GM12878 (cell line): ENCODE data around the gene TPCN1. TPM values are rescaled to one million over a fixed set of nuclear protein-coding genes. Genes with fewer than 3 reads are reported as not detected.
A peak's percentile ranks its signal among the peaks of the same experiment; 100 is the strongest.

Source experiments
- ATAC-seq: fragments of 200-7000 bp; cut with Tn5 transposase; 3 replicates; pipeline ENCODE4 v1.9.1; 2020; ENCODE audit warnings: mild to moderate bottlenecking, moderate library complexity
- BruUV-seq: library from RNA; stranded (reverse); fragments of 400-500 nt; replicated peaks from 2 replicates; lab custom pipeline; 2021; lab: Mats Ljungman, UMichigan
- CTCF ChIA-PET: fragments of 300-600 bp; sonication (Branson Sonifier 250); formaldehyde crosslinking; extraction: SDS; loops from one replicate; lab custom pipeline; 2021; ENCODE audit warnings: inconsistent platforms; lab: Yijun Ruan, JAX
- POLR2A ChIA-PET: fragments of 350-600 bp; formaldehyde crosslinking; extraction: SDS; loops from one replicate; lab custom pipeline; 2021; ENCODE audit warnings: inconsistent platforms; lab: Charles Lee
- RAD21 ChIA-PET: fragments of 300-600 bp; sonication (Branson Sonifier 250); formaldehyde crosslinking; loops from one replicate; lab custom pipeline; 2023; ENCODE audit warnings: antibody characterized with exemption; ENCODE audit not compliant: unreplicated experiment; lab: Charles Lee
- SMC1A ChIA-PET: fragments of 300-600 bp; sonication (Branson Sonifier 250); formaldehyde crosslinking; loops from one replicate; lab custom pipeline; 2023; ENCODE audit not compliant: unreplicated experiment, uncharacterized antibody; lab: Charles Lee
- DNase-seq: peaks from one replicate; pipeline ENCODE4 v3.0.0-alpha.2; 2011; ENCODE audit warnings: low read depth, low spot score
- FAIRE-seq: peaks from 3 replicates; lab custom pipeline; 2011; peaks lifted over from hg19 to GRCh38; lab: Jason Lieb, UNC
- H2AFZ ChIP-seq: 2 replicates; pipeline ENCODE4 v1.6.0; 2011; ENCODE audit warnings: low read depth, low read length, control low read depth; ENCODE audit not compliant: control insufficient read depth
- H3K27ac ChIP-seq: 2 replicates; pipeline ENCODE4 v1.5.1; 2011; ENCODE audit warnings: control low read depth; ENCODE audit not compliant: control insufficient read depth, insufficient read depth
- H3K27me3 ChIP-seq, 2 experiments: replicated peaks in 1 of 2; 2 replicates each; pipeline versions ENCODE4 v1.6.0 to v1.6.1; 2011; ENCODE audit warnings: low read length in 1 of 2; ENCODE audit not compliant: control insufficient read depth in 2 of 2, insufficient read depth in 2 of 2
- H3K36me3 ChIP-seq, 2 experiments: 2 replicates each; pipeline ENCODE4 v1.5.1; 2011; ENCODE audit warnings: low read length in 1 of 2; ENCODE audit not compliant: control insufficient read depth in 2 of 2, insufficient read depth in 2 of 2
- H3K4me1 ChIP-seq: 2 replicates; pipeline ENCODE4 v1.6.1; 2011; ENCODE audit warnings: mild to moderate bottlenecking, low read length, moderate library complexity, mixed read lengths; ENCODE audit not compliant: control insufficient read depth, insufficient read depth
- H3K4me2 ChIP-seq: 2 replicates; pipeline ENCODE4 v1.6.0; 2011; ENCODE audit warnings: control low read depth; ENCODE audit not compliant: control insufficient read depth, insufficient read depth
- H3K4me3 ChIP-seq: fragments of 200-600 bp; sonication (generic); 2 replicates; pipeline ENCODE4 v1.5.1; 2016
- H3K79me2 ChIP-seq: 2 replicates; pipeline ENCODE4 v1.6.0; 2011; ENCODE audit warnings: low read length; ENCODE audit not compliant: control insufficient read depth, insufficient read depth
- H3K9ac ChIP-seq: 2 replicates; pipeline ENCODE4 v1.8.0; 2011; ENCODE audit warnings: low read length, control low read depth, mixed read lengths; ENCODE audit not compliant: control insufficient read depth, insufficient read depth
- H3K9me3 ChIP-seq: replicated peaks from 3 replicates; pipeline ENCODE4 v1.5.1; 2011; ENCODE audit warnings: mild to moderate bottlenecking, low read length; ENCODE audit not compliant: control insufficient read depth, insufficient read depth
- H4K20me1 ChIP-seq: 2 replicates; pipeline ENCODE4 v1.6.0; 2011; ENCODE audit not compliant: control insufficient read depth, insufficient read depth
- CBFB ChIP-seq: IDR thresholded peaks from 2 replicates; pipeline ENCODE4 v1.6.1; 2016; ENCODE audit warnings: antibody characterized with exemption, low read depth
- POLR2A ChIP-seq: IDR thresholded peaks from 2 replicates; pipeline ENCODE4 v1.6.1; 2011; ENCODE audit warnings: low read depth, mild to moderate bottlenecking, low read length
- SREBF2 ChIP-seq: IDR thresholded peaks from 2 replicates; pipeline ENCODE4 v1.6.1; 2012; ENCODE audit warnings: mild to moderate bottlenecking, low read length
- WGBS: methylation state at CpG from one replicate; pipeline ENCODE4 v1.1.6; 2016; ENCODE audit warnings: low lambda C conversion rate; ENCODE audit not compliant: insufficient replicate concordance, insufficient coverage; ENCODE audit errors: missing lambda C conversion rate; 5-methylcytosine and 5-hydroxymethylcytosine counted together
- in situ Hi-C: fragments of 300-500 bp; cut with MboI; formaldehyde crosslinking; loops from 9 replicates; pipeline ENCODE4 v1.14.3; 2018; ENCODE audit warnings: mixed read lengths
- intact Hi-C: fragments of 100-400 bp; cut with micrococcal nuclease; formaldehyde crosslinking; loops from one replicate; pipeline ENCODE4 v1.14.2; 2022; ENCODE audit not compliant: unreplicated experiment
- polyA plus RNA-seq, 11 experiments: library from polyadenylated mRNA; depleted of rRNA in 4 of 11; unstranded in 6 of 11; stranded (reverse) in 5 of 11; fragments of >200 nt; fragmentation: Nextera tagmentation in 4 of 11; fragmentation: Illumina TruSeq in 1 of 11; extraction: Ambion mirVana in 4 of 11; extraction: Trizol in 1 of 11; gene quantifications; 1 replicate in 1 of 11; 2 replicates in 10 of 11; pipeline versions ENCODE4 v1.2.1 to v1.2.3, GENCODE V29; 2011 to 2016; ENCODE audit warnings: inconsistent platforms in 2 of 11, missing spikeins in 2 of 11, low read depth in 1 of 11
- total RNA-seq, 4 experiments: library from RNA; depleted of rRNA in 3 of 4; stranded (reverse); fragments of >200 nt in 3 of 4; fragmentation: Illumina TruSeq in 1 of 4; extraction: Trizol in 1 of 4; gene quantifications; 2 replicates each; pipeline versions ENCODE4 v1.2.1 to v1.2.3, GENCODE V29; 2013 to 2021
- TF ChIP-seq, protein P1 (sequence below): fragments of 450-650 bp; IDR thresholded peaks from 2 replicates; pipeline ENCODE4 v1.6.1; 2016; ENCODE audit warnings: mild to moderate bottlenecking
- TF ChIP-seq, protein P2 (sequence below): IDR thresholded peaks from 2 replicates; pipeline ENCODE4 v1.6.1; 2011; ENCODE audit warnings: low read depth, mild to moderate bottlenecking, low read length, moderate library complexity, borderline replicate concordance; ENCODE audit errors: extremely low read depth
- TF ChIP-seq, protein P3 (sequence below): fragments of 450-650 bp; IDR thresholded peaks from 2 replicates; pipeline ENCODE4 v1.6.1; 2016; ENCODE audit warnings: mild to moderate bottlenecking

Gene TPCN1
- total and polyA plus RNA-seq, 10 of the 15 experiments (the other 5 are each of a cell fraction or from before 2014, with no cell fraction given), result 0.79 to 30.9 (median 19.4) TPM

DNA sequence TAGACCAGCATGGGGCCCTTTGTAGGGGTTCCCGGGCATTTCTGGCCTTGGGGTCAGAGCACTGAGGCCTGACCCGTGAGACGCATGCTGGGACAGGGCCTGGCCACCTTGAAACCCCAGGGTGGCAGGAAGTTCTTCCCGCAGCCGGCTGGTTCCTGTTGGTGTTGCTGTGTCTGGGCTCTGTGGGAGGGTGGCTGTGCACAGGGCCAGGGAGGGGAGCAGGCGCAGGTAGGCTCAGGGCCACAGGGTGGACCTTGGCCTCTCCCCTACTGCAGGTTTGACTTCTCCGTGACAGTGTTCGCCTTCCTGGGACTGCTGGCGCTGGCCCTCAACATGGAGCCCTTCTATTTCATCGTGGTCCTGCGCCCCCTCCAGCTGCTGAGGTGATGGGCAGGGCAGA lies 65.4 kb downstream of the TPCN1 start:
- CTCF ChIA-PET, result no interaction called here
- no TSS peak for BruUV-seq
- H2AFZ ChIP-seq, result no peak overlapping the region
- FAIRE-seq (no peak), ATAC-seq (no peak), DNase-seq (no peak)
- SMC1A ChIA-PET, result no interaction called here
- no peak overlapping the region for H3K9ac ChIP-seq
- H3K79me2 ChIP-seq, result no peaks in the 10 kb centered on the region
- peaks cover 18 to 20% of the 10 kb centered on the region in 2 experiments for H3K36me3 ChIP-seq
- H3K27me3 ChIP-seq, result no peaks in the 10 kb centered on the region
- WGBS, result 83% methylated on average over 11 of the region's 11 CpGs
- H3K4me3 ChIP-seq, result no peak overlapping the region
- POLR2A ChIA-PET, result no interaction called here
- no peak overlapping the region for H3K27ac ChIP-seq
- RAD21 ChIA-PET, result no interaction called here
- intact Hi-C loops, result no loop called here
- TF ChIP-seq, protein P1, sequence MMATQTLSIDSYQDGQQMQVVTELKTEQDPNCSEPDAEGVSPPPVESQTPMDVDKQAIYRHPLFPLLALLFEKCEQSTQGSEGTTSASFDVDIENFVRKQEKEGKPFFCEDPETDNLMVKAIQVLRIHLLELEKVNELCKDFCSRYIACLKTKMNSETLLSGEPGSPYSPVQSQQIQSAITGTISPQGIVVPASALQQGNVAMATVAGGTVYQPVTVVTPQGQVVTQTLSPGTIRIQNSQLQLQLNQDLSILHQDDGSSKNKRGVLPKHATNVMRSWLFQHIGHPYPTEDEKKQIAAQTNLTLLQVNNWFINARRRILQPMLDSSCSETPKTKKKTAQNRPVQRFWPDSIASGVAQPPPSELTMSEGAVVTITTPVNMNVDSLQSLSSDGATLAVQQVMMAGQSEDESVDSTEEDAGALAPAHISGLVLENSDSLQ, result no peak
- TF ChIP-seq POLR2A, result peak; percentile 23; the same call in 1 of the 2 replicates
- TF ChIP-seq, all 136 proteins: peak for 1
- Histone ChIP-seq H3K4me2 (no peak overlapping the region), H3K4me1 (no peaks in the 10 kb centered on the region), H4K20me1 (no peaks in the 10 kb centered on the region), H3K9me3 (no peaks in the 10 kb centered on the region)
- in situ Hi-C loops, result no loop called here

- no peaks in the 10 kb centered on the region for H3K79me2 ChIP-seq
- ChIA-PET CTCF (no interaction called here), RAD21 (no interaction called here), SMC1A (no interaction called here), POLR2A (no interaction called here)
- 90% methylated on average over 21 of the region's 21 CpGs for WGBS
- H3K4me1 ChIP-seq, result no peaks in the 10 kb centered on the region
- TF ChIP-seq SREBF2 (no peak), CBFB (no peak)
- TF ChIP-seq, protein P2, sequence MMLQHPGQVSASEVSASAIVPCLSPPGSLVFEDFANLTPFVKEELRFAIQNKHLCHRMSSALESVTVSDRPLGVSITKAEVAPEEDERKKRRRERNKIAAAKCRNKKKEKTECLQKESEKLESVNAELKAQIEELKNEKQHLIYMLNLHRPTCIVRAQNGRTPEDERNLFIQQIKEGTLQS, result no peak
- TF ChIP-seq, protein P3, sequence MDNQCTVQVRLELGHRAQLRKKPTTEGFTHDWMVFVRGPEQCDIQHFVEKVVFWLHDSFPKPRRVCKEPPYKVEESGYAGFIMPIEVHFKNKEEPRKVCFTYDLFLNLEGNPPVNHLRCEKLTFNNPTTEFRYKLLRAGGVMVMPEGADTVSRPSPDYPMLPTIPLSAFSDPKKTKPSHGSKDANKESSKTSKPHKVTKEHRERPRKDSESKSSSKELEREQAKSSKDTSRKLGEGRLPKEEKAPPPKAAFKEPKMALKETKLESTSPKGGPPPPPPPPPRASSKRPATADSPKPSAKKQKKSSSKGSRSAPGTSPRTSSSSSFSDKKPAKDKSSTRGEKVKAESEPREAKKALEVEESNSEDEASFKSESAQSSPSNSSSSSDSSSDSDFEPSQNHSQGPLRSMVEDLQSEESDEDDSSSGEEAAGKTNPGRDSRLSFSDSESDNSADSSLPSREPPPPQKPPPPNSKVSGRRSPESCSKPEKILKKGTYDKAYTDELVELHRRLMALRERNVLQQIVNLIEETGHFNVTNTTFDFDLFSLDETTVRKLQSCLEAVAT, result no peak
- peaks cover 18 to 20% of the 10 kb centered on the region in 2 experiments for H3K36me3 ChIP-seq
- no peaks in the 10 kb centered on the region for H4K20me1 ChIP-seq
- no TSS peak for BruUV-seq
- H3K4me3 ChIP-seq, result no peak overlapping the region
- DNase-seq (no peak), FAIRE-seq (no peak), ATAC-seq (no peak)
- in situ Hi-C loops (no loop called here), intact Hi-C loops (no loop called here)
- H3K9me3 ChIP-seq, result no peaks in the 10 kb centered on the region
- H2AFZ ChIP-seq, result no peak overlapping the region
- H3K4me2 ChIP-seq, result no peak overlapping the region
- no peak overlapping the region for H3K9ac ChIP-seq
- H3K27me3 ChIP-seq, result no peaks in the 10 kb centered on the region
- H3K27ac ChIP-seq, result no peak overlapping the region
These were observed 66.1 kb downstream of the TPCN1 start for GRCh38 chr12:113287146-113287898.
